ENCODE measurements around the gene CDH4. TPM values are rescaled to one million over a fixed set of nuclear protein-coding genes. Genes with fewer than 3 reads are reported as not detected.

Gene CDH4
- total and polyA plus RNA-seq, 9 donors: 0.12 to 4.4 (median 0.36) TPM

GRCh38 chr20:61934716-61935530 lies 682.9 kb downstream of the CDH4 start:
- H3K27me3 ChIP-seq: no peaks in the 10 kb centered on the region
- no peaks in the 10 kb centered on the region for H3K36me3 ChIP-seq
- no peak overlapping the region for H3K4me3 ChIP-seq
- H3K27ac ChIP-seq: no peak overlapping the region
- H3K4me1 ChIP-seq (ENCODE audit: insufficient read depth): no peaks in the 10 kb centered on the region
- no peaks in the 10 kb centered on the region for H3K9me3 ChIP-seq
- WGBS, 3 donors: 80 to 85% (median 82%) methylated on average over 24 of the region's 24 CpGs
- DNase-seq: peak in 2 of 5 donors; percentile 4 to 7
- intact Hi-C loops (cut with DNase I): no loop called here
- TF ChIP-seq EP300 (IDR thresholded peaks at IDR 0.05): no peak
- TF ChIP-seq CTCF (IDR thresholded peaks at IDR 0.05): no peak
- TF ChIP-seq POLR2A (IDR thresholded peaks at IDR 0.05): no peak

GRCh38 chr20:61935926-61936700 lies 684.1 kb downstream of the CDH4 start:
- Histone ChIP-seq H3K4me1 (ENCODE audit: insufficient read depth) (no peaks in the 10 kb centered on the region), H3K4me3 (no peak overlapping the region), H3K36me3 (no peaks in the 10 kb centered on the region), H3K9me3 (no peaks in the 10 kb centered on the region), H3K27ac (no peak overlapping the region), H3K27me3 (no peaks in the 10 kb centered on the region)
- 78 to 82% (median 79%) methylated on average over 14 of the region's 14 CpGs for WGBS, 3 donors
- peak in 2 of 5 donors; percentile 10 to 21 for DNase-seq
- intact Hi-C loops (cut with DNase I): no loop called here
- no peak for TF ChIP-seq CTCF (IDR thresholded peaks at IDR 0.05)
- no peak for TF ChIP-seq POLR2A (IDR thresholded peaks at IDR 0.05)

GRCh38 chr20:61936701-61937131 lies 684.7 kb downstream of the CDH4 start:
- Histone ChIP-seq H3K27me3 (no peaks in the 10 kb centered on the region), H3K9me3 (no peaks in the 10 kb centered on the region), H3K4me1 (ENCODE audit: insufficient read depth) (no peaks in the 10 kb centered on the region), H3K27ac (no peak overlapping the region), H3K4me3 (no peak overlapping the region), H3K36me3 (no peaks in the 10 kb centered on the region)
- intact Hi-C loops (cut with DNase I): no loop called here
- TF ChIP-seq CTCF (IDR thresholded peaks at IDR 0.05) (no peak), EP300 (IDR thresholded peaks at IDR 0.05) (no peak), POLR2A (IDR thresholded peaks at IDR 0.05) (no peak)
- WGBS, 3 donors: 85 to 90% (median 89%) methylated on average over 29 of the region's 29 CpGs
- peak in 2 of 5 donors; percentile 12 to 25 for DNase-seq

- H3K36me3 ChIP-seq: no peaks in the 10 kb centered on the region
- H3K4me1 ChIP-seq (ENCODE audit: insufficient read depth): no peaks in the 10 kb centered on the region
- TF ChIP-seq EP300 (IDR thresholded peaks at IDR 0.05): no peak
- no peak for TF ChIP-seq POLR2A (IDR thresholded peaks at IDR 0.05)
- no peak for TF ChIP-seq CTCF (IDR thresholded peaks at IDR 0.05)
- intact Hi-C loops (cut with DNase I): no loop called here
- H3K9me3 ChIP-seq: no peaks in the 10 kb centered on the region
- H3K4me3 ChIP-seq: no peak overlapping the region
- 51 to 88% (median 84%) methylated on average over 6 to 10 of the region's 10 CpGs for WGBS, 3 donors
- H3K27me3 ChIP-seq: no peaks in the 10 kb centered on the region
- H3K27ac ChIP-seq: no peak overlapping the region
- peak in 1 of 5 donors; percentile 4 for DNase-seq
Measured at GRCh38 chr20:61937146-61937962, 685.3 kb downstream of the CDH4 start.

Data from ovary (tissue), 9 donors.